HFF-Myc (cell line): ENCODE data around the gene NOL8.

ENCODE experiments used
- DNase-seq: peaks from one replicate; pipeline ENCODE4 v3.0.0-alpha.2; 2011; ENCODE audit warnings: low read depth; ENCODE audit errors: extremely low read depth
- H3K4me3 ChIP-seq: replicated peaks from 2 replicates; pipeline ENCODE4 v1.5.1; 2011; ENCODE audit warnings: low read depth, mild to moderate bottlenecking, control low read depth, low read length
- CTCF ChIP-seq: IDR thresholded peaks from 2 replicates; pipeline ENCODE4 v1.5.1; 2012; ENCODE audit warnings: mild to moderate bottlenecking, low read depth, low read length, control low read depth; ENCODE audit errors: missing control alignments

NOL8 gene

GRCh38 chr9:92276331-92277032, 48.7 kb downstream of the NOL8 start:
- DNase-seq, result no peak
- no peak for TF ChIP-seq CTCF
- no peak overlapping the region for H3K4me3 ChIP-seq

GRCh38 chr9:92275541-92275940, 49.6 kb downstream of the NOL8 start:
- DNase-seq, result no peak
- TF ChIP-seq CTCF, result no peak
- no peak overlapping the region for H3K4me3 ChIP-seq

DNA sequence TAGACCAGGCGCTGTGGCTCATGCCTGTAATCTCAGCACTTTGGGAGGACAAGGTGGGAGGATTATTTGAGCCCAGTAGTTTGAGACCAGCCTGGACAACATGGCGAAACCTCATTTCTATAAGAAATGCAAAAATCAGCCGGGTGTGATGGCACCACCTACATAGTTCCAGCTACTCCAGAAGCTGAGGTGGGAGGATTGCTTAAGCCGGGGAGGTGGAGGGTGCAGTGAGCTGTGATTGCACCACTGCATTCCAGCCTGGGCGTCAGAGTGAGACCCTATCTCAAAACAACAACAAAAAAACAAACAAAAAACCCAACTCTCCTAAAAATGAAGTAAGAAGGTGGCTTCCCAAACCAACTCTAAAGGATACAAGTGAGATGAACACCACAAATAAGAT, 54.6 kb downstream of the NOL8 start:
- no peak for TF ChIP-seq CTCF
- no peak overlapping the region for H3K4me3 ChIP-seq
- no peak for DNase-seq

- TF ChIP-seq CTCF, result no peak
- no peak for DNase-seq
- H3K4me3 ChIP-seq, result no peak overlapping the region
These were observed 58.7 kb downstream of the NOL8 start for GRCh38 chr9:92266486-92266885.

DNA sequence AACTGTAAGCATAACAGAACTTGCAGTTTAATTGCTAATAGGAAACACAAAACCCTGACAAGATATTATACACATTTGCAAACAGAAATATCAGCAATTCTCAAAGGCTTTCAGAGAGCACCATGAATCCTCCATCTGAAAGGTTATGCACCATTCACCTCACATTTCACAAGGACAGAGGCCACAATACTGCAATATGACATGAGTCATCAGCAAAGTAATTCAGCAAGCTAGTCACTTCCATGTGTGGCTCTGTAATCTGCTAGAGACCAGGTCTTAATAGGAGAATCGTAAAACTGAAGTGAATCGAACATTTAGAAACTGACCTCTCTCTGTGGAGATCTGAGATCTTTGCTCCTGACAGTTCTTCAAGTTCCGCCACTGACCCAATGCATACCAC, 60.0 kb downstream of the NOL8 start:
- DNase-seq, result peak; percentile 25
- no peak overlapping the region for H3K4me3 ChIP-seq
- no peak for TF ChIP-seq CTCF

DNA sequence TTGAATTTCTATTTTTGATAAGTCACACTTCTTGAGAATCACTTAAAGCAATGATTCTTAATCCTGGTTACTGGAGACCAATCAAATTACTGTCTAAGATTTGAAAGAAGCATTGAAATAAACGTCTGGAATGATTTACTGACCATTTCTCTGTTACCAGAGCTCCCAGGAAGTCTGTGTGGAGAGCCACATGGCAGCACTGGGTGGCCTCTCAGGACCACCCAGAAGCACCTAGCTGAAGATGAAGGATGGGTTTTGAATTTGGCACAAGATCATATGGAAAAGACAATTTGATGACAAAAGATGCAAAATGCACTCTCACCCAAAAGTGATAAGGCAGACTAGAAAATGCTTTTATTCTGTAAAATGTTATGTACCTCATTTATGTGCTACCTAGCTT, 62.0 kb downstream of the NOL8 start:
- no peak overlapping the region for H3K4me3 ChIP-seq
- DNase-seq, result no peak
- no peak for TF ChIP-seq CTCF

DNA sequence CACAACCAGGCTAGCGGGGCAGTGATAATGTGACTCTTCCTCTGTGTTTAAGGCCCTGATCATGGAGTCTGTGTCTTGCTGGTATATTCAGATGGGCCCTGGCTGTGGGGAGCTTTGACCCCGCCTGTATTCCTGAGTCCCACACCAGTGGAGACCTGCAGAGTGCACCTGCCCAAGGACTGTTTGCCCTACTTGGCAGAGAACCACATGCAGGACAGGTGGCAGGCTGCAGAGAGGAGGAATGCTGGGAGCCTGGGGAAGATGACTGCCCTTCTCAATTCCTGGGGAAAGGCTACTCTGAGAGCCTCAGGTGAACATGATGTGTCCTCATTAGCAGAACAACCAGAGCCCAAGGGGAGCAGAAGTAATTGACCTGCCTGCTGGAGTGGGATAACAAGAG, 67.8 kb downstream of the NOL8 start:
- no peak for DNase-seq
- TF ChIP-seq CTCF, result no peak
- H3K4me3 ChIP-seq, result no peak overlapping the region
